ENCODE results near the gene KCNMA1. TPM values are rescaled to one million over a fixed set of nuclear protein-coding genes. Genes with fewer than 3 reads are reported as not detected.

The KCNMA1 gene
- total RNA-seq, 3 donors from 2014 or later (not counting 1 experiment from before 2014, with no cell fraction given): 0.40 to 1.8 (median 0.63) TPM

DNA sequence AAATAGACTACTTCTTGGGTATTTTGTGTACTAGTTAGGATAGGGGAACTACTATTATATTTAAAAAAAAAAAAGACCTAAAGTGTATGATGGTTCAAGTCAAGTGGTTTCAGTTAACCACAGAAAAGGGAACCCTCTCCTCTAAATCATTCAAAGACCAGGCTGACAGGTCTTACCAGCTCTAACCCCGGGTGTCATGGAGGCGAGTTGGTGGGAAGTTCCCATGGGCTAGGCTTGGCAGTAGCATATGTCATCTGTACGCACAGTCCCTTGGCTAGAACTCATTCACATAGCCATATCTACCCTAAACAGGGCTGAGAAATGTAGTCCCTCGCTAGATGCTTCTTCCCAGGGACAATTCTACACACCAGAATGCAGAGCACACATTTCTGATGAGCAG lies 37.7 kb upstream of the KCNMA1 start:
- no peaks in the 10 kb centered on the region for H3K9me3 Mint-ChIP-seq
- Histone ChIP-seq H3K27ac (ENCODE audit: low read length) (no peak overlapping the region), H3K27me3 (ENCODE audit: control insufficient read depth, insufficient read depth, low read length) (no peaks in the 10 kb centered on the region), H3K36me3 (ENCODE audit: control insufficient read depth, insufficient read depth, low read length) (no peaks in the 10 kb centered on the region), H3K9me3 (ENCODE audit: control insufficient read depth, insufficient read depth, low read length) (no peaks in the 10 kb centered on the region), H3K4me1 (ENCODE audit: control insufficient read depth, insufficient read depth, low read length) (no peaks in the 10 kb centered on the region), H3K4me3 (ENCODE audit: low read length) (no peak overlapping the region)
- H3K4me1 Mint-ChIP-seq: peaks cover 10% of the 10 kb centered on the region in 2 donors
- DNase-seq (no peak), ATAC-seq (no peak)
- intact Hi-C loops (cut with micrococcal nuclease): no loop called here
- no peaks in the 10 kb centered on the region for H3K36me3 Mint-ChIP-seq
- H3K4me3 Mint-ChIP-seq: no peak overlapping the region
- peaks cover 14% of the 10 kb centered on the region in 2 donors for H3K27me3 Mint-ChIP-seq (ENCODE audit: low read depth in 2 of 2)
- WGBS (ENCODE audit: insufficient coverage): 14% methylated on average over 4 of the region's 4 CpGs
- no peak overlapping the region for H3K27ac Mint-ChIP-seq
- TF ChIP-seq, protein P1, sequence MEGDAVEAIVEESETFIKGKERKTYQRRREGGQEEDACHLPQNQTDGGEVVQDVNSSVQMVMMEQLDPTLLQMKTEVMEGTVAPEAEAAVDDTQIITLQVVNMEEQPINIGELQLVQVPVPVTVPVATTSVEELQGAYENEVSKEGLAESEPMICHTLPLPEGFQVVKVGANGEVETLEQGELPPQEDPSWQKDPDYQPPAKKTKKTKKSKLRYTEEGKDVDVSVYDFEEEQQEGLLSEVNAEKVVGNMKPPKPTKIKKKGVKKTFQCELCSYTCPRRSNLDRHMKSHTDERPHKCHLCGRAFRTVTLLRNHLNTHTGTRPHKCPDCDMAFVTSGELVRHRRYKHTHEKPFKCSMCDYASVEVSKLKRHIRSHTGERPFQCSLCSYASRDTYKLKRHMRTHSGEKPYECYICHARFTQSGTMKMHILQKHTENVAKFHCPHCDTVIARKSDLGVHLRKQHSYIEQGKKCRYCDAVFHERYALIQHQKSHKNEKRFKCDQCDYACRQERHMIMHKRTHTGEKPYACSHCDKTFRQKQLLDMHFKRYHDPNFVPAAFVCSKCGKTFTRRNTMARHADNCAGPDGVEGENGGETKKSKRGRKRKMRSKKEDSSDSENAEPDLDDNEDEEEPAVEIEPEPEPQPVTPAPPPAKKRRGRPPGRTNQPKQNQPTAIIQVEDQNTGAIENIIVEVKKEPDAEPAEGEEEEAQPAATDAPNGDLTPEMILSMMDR (IDR thresholded peaks at IDR 0.05): no peak

DNA sequence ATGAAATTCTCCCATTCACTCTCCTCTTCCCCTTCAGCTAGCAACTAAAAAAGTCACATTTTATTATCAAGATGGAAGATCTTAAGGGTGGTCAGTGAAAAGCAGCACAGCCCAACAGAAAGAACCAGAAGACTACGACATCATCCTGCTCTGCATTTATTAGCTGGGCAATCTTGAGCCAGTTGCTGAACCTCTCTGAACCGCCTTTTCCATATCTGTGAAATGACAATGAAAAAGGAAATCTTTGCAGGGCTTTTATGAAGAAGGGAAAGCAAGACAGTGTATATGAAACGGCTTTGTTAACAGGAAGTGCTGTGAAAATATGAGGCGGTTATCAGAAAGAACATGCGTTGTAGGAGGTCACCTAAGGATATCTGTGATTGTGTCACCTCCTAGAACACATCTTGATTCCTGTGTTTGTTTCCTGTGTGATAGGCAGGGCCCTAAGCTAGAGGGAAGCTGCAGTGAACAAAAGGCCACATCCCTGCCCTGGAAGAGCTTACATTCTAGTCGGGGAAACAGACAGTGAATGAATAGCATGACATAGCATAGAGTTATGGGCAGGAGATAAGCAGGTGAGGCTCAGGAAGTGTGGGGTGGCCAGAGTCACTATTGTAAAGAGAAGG lies 36.0 kb upstream of the KCNMA1 start:
- H3K27ac Mint-ChIP-seq: peak overlapping the region in 1 of 2 donors; percentile 21
- peaks cover 10 to 15% of the 10 kb centered on the region in 2 donors for H3K27me3 Mint-ChIP-seq (ENCODE audit: low read depth in 2 of 2)
- H3K4me1 Mint-ChIP-seq: peaks cover 10% of the 10 kb centered on the region in 2 donors
- no peaks in the 10 kb centered on the region for H3K36me3 Mint-ChIP-seq
- Histone ChIP-seq H3K4me1 (ENCODE audit: control insufficient read depth, insufficient read depth, low read length) (no peaks in the 10 kb centered on the region), H3K9me3 (ENCODE audit: control insufficient read depth, insufficient read depth, low read length) (no peaks in the 10 kb centered on the region), H3K27me3 (ENCODE audit: control insufficient read depth, insufficient read depth, low read length) (no peaks in the 10 kb centered on the region), H3K4me3 (ENCODE audit: low read length) (no peak overlapping the region), H3K36me3 (ENCODE audit: control insufficient read depth, insufficient read depth, low read length) (no peaks in the 10 kb centered on the region), H3K27ac (ENCODE audit: low read length) (no peak overlapping the region)
- peak in 2 of 3 donors; percentile 36 to 67 for ATAC-seq
- no peak overlapping the region for H3K4me3 Mint-ChIP-seq
- H3K9me3 Mint-ChIP-seq: no peaks in the 10 kb centered on the region
- 45% methylated on average over 6 of the region's 6 CpGs for WGBS (ENCODE audit: insufficient coverage)
- TF ChIP-seq, protein P1 (IDR thresholded peaks at IDR 0.05): no peak
- DNase-seq: no peak
- intact Hi-C loops (cut with micrococcal nuclease): no loop called here

DNA sequence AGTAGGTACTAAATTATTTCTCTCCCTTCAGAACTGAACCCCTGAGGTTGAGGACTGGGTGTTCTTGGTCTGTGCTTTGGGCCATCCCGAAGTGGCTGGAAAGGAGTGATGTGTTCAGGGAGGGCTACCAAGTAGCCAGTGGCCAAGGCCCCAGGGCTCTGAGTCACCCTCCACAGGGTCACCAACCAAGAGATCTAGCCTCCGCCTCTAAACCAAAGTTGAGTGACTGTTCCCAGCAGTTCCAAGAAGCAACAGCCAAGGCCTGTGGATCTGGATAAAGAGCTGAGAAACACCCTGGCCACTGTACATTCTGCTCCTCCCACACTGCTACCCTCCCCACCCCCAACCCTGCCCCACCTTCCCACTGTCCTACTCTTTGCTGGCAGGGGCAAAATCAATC lies 35.5 kb upstream of the KCNMA1 start:
- Histone ChIP-seq H3K27me3 (ENCODE audit: control insufficient read depth, insufficient read depth, low read length) (no peaks in the 10 kb centered on the region), H3K36me3 (ENCODE audit: control insufficient read depth, insufficient read depth, low read length) (no peaks in the 10 kb centered on the region), H3K27ac (ENCODE audit: low read length) (no peak overlapping the region), H3K9me3 (ENCODE audit: control insufficient read depth, insufficient read depth, low read length) (no peaks in the 10 kb centered on the region), H3K4me1 (ENCODE audit: control insufficient read depth, insufficient read depth, low read length) (no peaks in the 10 kb centered on the region), H3K4me3 (ENCODE audit: low read length) (no peak overlapping the region)
- intact Hi-C loops (cut with micrococcal nuclease): no loop called here
- peaks cover 10% of the 10 kb centered on the region in 2 donors for H3K4me1 Mint-ChIP-seq
- H3K27me3 Mint-ChIP-seq (ENCODE audit: low read depth in 2 of 2): peaks cover 10 to 11% of the 10 kb centered on the region in 2 donors
- ATAC-seq (no peak), DNase-seq (no peak)
- H3K27ac Mint-ChIP-seq: peak overlapping the region in 1 of 2 donors; percentile 21
- H3K36me3 Mint-ChIP-seq: no peaks in the 10 kb centered on the region
- H3K4me3 Mint-ChIP-seq: no peak overlapping the region
- WGBS (ENCODE audit: insufficient coverage): 86% methylated on average over 2 of the region's 2 CpGs
- H3K9me3 Mint-ChIP-seq: no peaks in the 10 kb centered on the region
- TF ChIP-seq, protein P1 (IDR thresholded peaks at IDR 0.05): no peak
